RWPE2 (cell line): ENCODE data around the gene LENG9.

Source experiments
- ATAC-seq: fragments of 200-7000 bp; cut with Tn5 transposase; 3 replicates; pipeline ENCODE4 v1.9.1; 2021; ENCODE audit warnings: low read depth
- DNase-seq: peaks from one replicate; pipeline ENCODE4 v3.0.0-alpha.2; 2020; ENCODE audit warnings: low spot score
- H3K27ac ChIP-seq: fragments of 450-650 bp; 2 replicates; pipeline ENCODE4 v1.5.1; 2017; ENCODE audit warnings: mild to moderate bottlenecking; ENCODE audit not compliant: poor library complexity, severe bottlenecking
- H3K27me3 ChIP-seq: fragments of 250-450 bp; sonication (Bioruptor Pico); 2 replicates; pipeline ENCODE4 v1.5.1; 2021; ENCODE audit warnings: mild to moderate bottlenecking, moderate library complexity; ENCODE audit not compliant: insufficient read depth, poor library complexity, severe bottlenecking
- H3K36me3 ChIP-seq: fragments of 250-450 bp; sonication (Bioruptor Pico); 2 replicates; pipeline ENCODE4 v1.5.1; 2020; ENCODE audit warnings: low read depth, mild to moderate bottlenecking, moderate library complexity
- H3K4me1 ChIP-seq: fragments of 250-450 bp; sonication (Bioruptor Pico); 2 replicates; pipeline ENCODE4 v1.5.1; 2021; ENCODE audit warnings: mild to moderate bottlenecking, moderate library complexity; ENCODE audit not compliant: insufficient read depth, poor library complexity, severe bottlenecking
- H3K4me3 ChIP-seq: fragments of 250-450 bp; sonication (Bioruptor Pico); 2 replicates; pipeline ENCODE4 v1.5.1; 2021; ENCODE audit warnings: mild to moderate bottlenecking, moderate library complexity; ENCODE audit not compliant: severe bottlenecking
- H3K9me3 ChIP-seq: fragments of 250-450 bp; sonication (Bioruptor Pico); 2 replicates; pipeline ENCODE4 v1.5.1; 2021; ENCODE audit warnings: mild to moderate bottlenecking, moderate library complexity; ENCODE audit not compliant: severe bottlenecking
- TF ChIP-seq, protein P1 (sequence below): fragments of 450-650 bp; IDR thresholded peaks from one replicate; pipeline ENCODE4 v1.5.1; 2017; ENCODE audit warnings: mild to moderate bottlenecking, moderate library complexity; ENCODE audit not compliant: poor library complexity, severe bottlenecking

The LENG9 gene

DNA sequence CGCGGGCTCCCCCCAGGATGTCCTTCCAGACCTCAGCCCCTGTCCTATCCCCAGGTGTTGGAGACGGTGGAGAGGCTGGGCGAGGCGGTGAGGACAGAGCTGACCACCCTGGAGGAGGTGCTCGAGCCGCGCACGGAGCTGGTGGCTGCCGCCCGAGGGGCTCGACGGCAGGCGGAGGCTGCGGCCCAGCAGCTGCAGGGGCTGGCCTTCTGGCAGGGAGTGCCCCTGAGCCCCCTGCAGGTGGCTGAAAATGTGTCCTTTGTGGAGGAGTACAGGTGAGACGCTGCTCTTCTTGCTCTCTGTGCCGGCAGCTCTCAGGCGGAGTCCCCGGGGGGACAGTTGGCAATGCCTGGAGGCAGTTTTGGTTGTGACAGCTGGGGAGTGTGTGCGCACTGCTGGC is 41.4 kb downstream of the LENG9 start:
- TF ChIP-seq, protein P1, sequence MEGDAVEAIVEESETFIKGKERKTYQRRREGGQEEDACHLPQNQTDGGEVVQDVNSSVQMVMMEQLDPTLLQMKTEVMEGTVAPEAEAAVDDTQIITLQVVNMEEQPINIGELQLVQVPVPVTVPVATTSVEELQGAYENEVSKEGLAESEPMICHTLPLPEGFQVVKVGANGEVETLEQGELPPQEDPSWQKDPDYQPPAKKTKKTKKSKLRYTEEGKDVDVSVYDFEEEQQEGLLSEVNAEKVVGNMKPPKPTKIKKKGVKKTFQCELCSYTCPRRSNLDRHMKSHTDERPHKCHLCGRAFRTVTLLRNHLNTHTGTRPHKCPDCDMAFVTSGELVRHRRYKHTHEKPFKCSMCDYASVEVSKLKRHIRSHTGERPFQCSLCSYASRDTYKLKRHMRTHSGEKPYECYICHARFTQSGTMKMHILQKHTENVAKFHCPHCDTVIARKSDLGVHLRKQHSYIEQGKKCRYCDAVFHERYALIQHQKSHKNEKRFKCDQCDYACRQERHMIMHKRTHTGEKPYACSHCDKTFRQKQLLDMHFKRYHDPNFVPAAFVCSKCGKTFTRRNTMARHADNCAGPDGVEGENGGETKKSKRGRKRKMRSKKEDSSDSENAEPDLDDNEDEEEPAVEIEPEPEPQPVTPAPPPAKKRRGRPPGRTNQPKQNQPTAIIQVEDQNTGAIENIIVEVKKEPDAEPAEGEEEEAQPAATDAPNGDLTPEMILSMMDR, result no peak
- no peaks in the 10 kb centered on the region for H3K9me3 ChIP-seq
- no peak for ATAC-seq
- no peak overlapping the region for H3K27ac ChIP-seq
- H3K4me1 ChIP-seq, result no peaks in the 10 kb centered on the region
- DNase-seq, result no peak
- H3K36me3 ChIP-seq, result no peaks in the 10 kb centered on the region
- H3K4me3 ChIP-seq, result no peak overlapping the region
- peaks cover 44% of the 10 kb centered on the region for H3K27me3 ChIP-seq

DNA sequence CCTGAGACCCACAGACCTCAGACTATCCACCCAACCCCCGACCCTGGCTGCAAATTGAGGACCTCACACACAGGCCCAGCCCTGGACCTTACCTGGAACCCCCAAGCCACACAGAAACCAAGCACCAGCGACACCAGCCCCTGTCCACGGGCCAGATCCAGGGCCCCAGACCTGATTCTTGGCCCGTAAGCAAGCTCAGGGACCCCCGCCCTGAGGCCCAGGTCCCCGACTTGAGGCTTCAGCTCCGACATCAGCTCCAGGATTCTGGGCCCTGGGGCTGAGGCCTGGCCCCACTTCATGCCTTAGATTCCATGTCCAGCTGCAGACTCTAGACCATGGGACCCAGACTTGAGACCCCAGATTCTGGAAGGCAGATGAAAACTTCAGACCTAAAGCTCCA is 42.1 kb downstream of the LENG9 start:
- no peaks in the 10 kb centered on the region for H3K9me3 ChIP-seq
- no peak for DNase-seq
- H3K27ac ChIP-seq, result no peak overlapping the region
- no peaks in the 10 kb centered on the region for H3K36me3 ChIP-seq
- H3K4me1 ChIP-seq, result no peaks in the 10 kb centered on the region
- ATAC-seq, result no peak
- H3K27me3 ChIP-seq, result peaks cover 50% of the 10 kb centered on the region
- TF ChIP-seq, protein P1, result no peak
- no peak overlapping the region for H3K4me3 ChIP-seq

DNA sequence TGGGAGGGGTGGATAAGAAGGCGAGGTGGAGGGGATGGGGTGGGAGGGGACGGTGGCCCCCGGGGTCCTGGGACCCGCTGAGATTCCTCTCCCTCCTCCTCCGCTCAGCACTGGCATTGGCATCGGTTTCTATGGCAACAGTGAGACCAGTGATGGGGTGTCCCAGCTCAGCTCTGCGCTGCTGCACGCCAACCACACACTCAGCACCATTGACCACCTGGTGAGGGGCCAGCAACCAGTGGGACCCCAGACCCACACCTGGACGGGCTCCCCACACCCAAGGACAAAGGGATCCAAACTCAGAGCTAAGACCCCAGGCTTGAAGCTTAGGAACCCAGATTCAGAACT is 42.4 kb downstream of the LENG9 start:
- TF ChIP-seq, protein P1, result no peak
- Histone ChIP-seq H3K27ac (no peak overlapping the region), H3K27me3 (peaks cover 54% of the 10 kb centered on the region), H3K4me3 (no peak overlapping the region), H3K36me3 (no peaks in the 10 kb centered on the region), H3K4me1 (no peaks in the 10 kb centered on the region), H3K9me3 (no peaks in the 10 kb centered on the region)
- no peak for DNase-seq
- no peak for ATAC-seq

DNA sequence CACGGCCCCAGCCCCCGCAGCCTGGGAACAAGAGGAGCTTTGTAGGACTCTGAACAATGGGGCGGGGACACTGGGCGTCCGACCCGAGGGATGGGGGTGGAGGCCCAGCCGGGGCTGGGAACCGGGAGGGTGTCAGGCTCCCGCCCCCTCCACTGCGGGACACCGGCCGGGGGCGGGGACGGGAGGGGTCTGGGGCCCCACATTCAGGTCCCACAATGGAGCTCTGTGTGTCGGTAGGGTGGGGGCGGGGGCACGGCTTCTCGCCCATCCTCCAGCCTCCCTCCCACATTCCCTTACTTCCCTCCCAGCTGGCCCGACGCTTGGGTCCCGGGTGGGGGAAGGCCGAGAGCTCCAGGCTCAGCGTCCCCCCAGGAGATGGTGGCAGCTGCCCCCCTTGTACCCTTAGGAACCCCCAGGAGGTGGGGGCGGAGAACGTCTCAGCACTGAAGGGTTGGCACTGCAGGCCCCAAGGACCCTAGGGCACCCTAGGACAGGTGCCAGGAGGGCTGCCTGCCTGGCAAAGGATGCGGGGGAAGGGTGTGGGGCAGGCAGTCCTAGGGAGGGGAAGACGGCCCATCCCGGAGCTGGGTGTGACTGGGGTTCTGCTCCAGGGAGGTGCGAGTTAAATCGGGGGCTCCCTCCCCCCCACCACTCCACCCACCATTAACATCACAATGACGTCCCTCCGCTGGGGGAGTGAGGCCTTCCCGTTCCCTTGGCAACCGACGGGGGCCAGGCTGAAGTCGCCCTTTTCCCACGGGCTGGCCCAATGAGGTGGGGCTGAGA is 43.0 kb downstream of the LENG9 start:
- DNase-seq (no peak), ATAC-seq (no peak)
- no peak overlapping the region for H3K27ac ChIP-seq
- no peaks in the 10 kb centered on the region for H3K4me1 ChIP-seq
- no peaks in the 10 kb centered on the region for H3K9me3 ChIP-seq
- TF ChIP-seq, protein P1, result no peak
- no peaks in the 10 kb centered on the region for H3K36me3 ChIP-seq
- H3K4me3 ChIP-seq, result no peak overlapping the region
- H3K27me3 ChIP-seq, result peaks cover 59% of the 10 kb centered on the region

DNA sequence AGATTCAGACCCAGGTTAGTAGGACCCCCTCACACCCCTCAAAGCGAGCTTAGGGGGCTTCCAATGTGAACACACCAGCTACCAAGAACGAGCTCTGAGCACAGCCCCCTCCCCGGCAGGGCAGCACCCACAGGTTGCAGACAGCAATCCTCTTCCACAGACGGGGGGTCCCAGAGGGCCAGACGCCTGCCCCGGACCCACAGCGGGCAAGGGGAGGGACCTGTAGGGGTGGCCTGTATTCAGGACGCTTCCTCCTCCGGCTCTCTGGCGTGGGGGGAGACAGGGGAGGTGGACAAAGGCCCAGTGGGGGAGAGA is 43.6 kb downstream of the LENG9 start:
- no peaks in the 10 kb centered on the region for H3K4me1 ChIP-seq
- H3K4me3 ChIP-seq, result no peak overlapping the region
- no peak overlapping the region for H3K27ac ChIP-seq
- H3K36me3 ChIP-seq, result no peaks in the 10 kb centered on the region
- H3K9me3 ChIP-seq, result no peaks in the 10 kb centered on the region
- ATAC-seq (no peak), DNase-seq (no peak)
- TF ChIP-seq, protein P1, result no peak
- peaks cover 63% of the 10 kb centered on the region for H3K27me3 ChIP-seq
